Measurements from ENCODE around the gene RAPGEF4. TPM values are rescaled to one million over a fixed set of nuclear protein-coding genes. Genes with fewer than 3 reads are reported as not detected.

RAPGEF4 gene
- total RNA-seq, 1 experiment from 2014 or later = 1.4 TPM

GRCh38 chr2:172955587-172955986, 219.9 kb downstream of the RAPGEF4 start:
- Histone ChIP-seq H2BK20ac (ENCODE audit: low read depth, low read length, poor library complexity, severe bottlenecking) (no peak overlapping the region), H3K23me2 (ENCODE audit: insufficient read length, low read depth, low read length, poor library complexity, severe bottlenecking) (no peaks in the 10 kb centered on the region), H4K5ac (ENCODE audit: insufficient read length, low read depth, low read length) (no peak overlapping the region), H3K79me1 (ENCODE audit: insufficient read depth, low read depth, low read length, poor library complexity, severe bottlenecking) (no peaks in the 10 kb centered on the region), H3K4me2 (ENCODE audit: insufficient read depth, insufficient read length, low read length) (no peak overlapping the region), H3K27ac (ENCODE audit: insufficient read length, low read depth, low read length) (no peak overlapping the region), H2BK15ac (ENCODE audit: low read depth, low read length) (no peak overlapping the region), H2BK5ac (ENCODE audit: insufficient read length, low read length) (no peak overlapping the region), H2AFZ (ENCODE audit: low read length) (no peak overlapping the region), H3K4me1 (ENCODE audit: insufficient read depth, low read length) (no peaks in the 10 kb centered on the region), H3K56ac (ENCODE audit: insufficient read length, low read depth, low read length) (no peak overlapping the region), H4K91ac (ENCODE audit: insufficient read length, low read depth, low read length) (no peak overlapping the region), H3K18ac (ENCODE audit: insufficient read length, low read depth, low read length) (no peak overlapping the region), H3K27me3 (ENCODE audit: insufficient read depth, low read length) (no peaks in the 10 kb centered on the region), H2BK12ac (ENCODE audit: insufficient read length, low read depth, low read length) (no peak overlapping the region), H3K79me2 (ENCODE audit: insufficient read depth, low read length) (no peaks in the 10 kb centered on the region), H4K20me1 (ENCODE audit: control insufficient read depth, insufficient read depth, insufficient read length) (no peaks in the 10 kb centered on the region), H3K23ac (ENCODE audit: insufficient read length, low read depth, low read length) (no peak overlapping the region), H2BK120ac (ENCODE audit: low read depth, low read length, poor library complexity, severe bottlenecking) (no peak overlapping the region), H3T11ph (ENCODE audit: low read length) (no peak overlapping the region), H3K4ac (ENCODE audit: low read depth, low read length) (no peak overlapping the region), H3K14ac (ENCODE audit: insufficient read depth, low read length) (no peak overlapping the region), H4K8ac (replicated peaks; ENCODE audit: insufficient read length, low read depth, low read length) (no peak overlapping the region), H3K9ac (ENCODE audit: extremely low read depth, insufficient read length, low read length) (no peak overlapping the region), H3K9me3 (ENCODE audit: control insufficient read depth, low read depth, low read length) (no peaks in the 10 kb centered on the region), H2AK5ac (ENCODE audit: insufficient read length, low read length) (no peak overlapping the region)
- Mint-ChIP-seq H3K36me3 (ENCODE audit: insufficient read depth in 1 of 3, low read depth in 3 of 3) (no peaks in the 10 kb centered on the region), H3K27me3 (ENCODE audit: low read depth) (no peaks in the 10 kb centered on the region), H3K9me3 (no peaks in the 10 kb centered on the region), H3K27ac (peak overlapping the region in 1 of 3 experiments; percentile 43; a peak in 1 of 7 replicates), H3K4me3 (no peak overlapping the region), H3K4me1 (peaks cover 2 to 13% of the 10 kb centered on the region in 2 experiments; a peak in 3 of 4 replicates)
- DNase-seq = peak; percentile 33
- TF ChIP-seq CTCF (conservative IDR thresholded peaks at IDR 0.05) = no peak
- WGBS (ENCODE audit: extremely low coverage, insufficient read length, low lambda C conversion rate) = no CpG with 5 or more reads among the region's 11 CpGs
